ENCODE measurements around the gene DIRAS3. TPM values are rescaled to one million over a fixed set of nuclear protein-coding genes. Genes with fewer than 3 reads are reported as not detected.
"Not testable (repeated sequence)": the region's sequence is repeated elsewhere in the genome, so short reads cannot be mapped to it uniquely, and the experiment has no call there.

The DIRAS3 gene
- total RNA-seq, 4 donors from 2014 or later, result 1.1 to 1.6 (median 1.1) TPM; not detected in 1

DNA sequence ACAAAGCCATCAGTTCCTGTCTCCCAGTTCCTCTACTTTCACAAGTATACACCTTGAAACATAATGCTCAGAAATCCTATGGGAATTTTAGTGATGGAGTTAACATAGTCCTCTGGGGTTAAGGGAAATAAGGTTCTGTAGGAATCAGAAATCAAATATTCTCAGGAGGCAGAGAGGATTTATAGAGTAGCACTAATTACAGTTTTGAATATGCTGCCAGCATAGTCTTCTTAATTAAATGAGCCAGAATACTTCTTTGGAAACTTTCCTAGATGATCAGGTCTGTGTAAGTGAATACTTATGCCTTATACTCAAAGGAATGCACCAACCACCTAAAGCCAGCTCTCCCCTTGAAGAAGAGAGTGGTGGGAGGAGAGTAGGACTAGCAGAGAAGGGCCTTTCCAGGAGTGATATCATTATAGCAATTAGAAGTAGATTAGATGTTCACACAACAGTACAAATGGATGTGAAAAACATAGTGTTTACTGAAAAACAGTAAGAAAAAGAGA lies 31.4 kb upstream of the DIRAS3 start:
- Histone ChIP-seq H3K27ac (no peak overlapping the region), H3K9me3 (no peaks in the 10 kb centered on the region), H3K4me1 (no peaks in the 10 kb centered on the region), H3K27me3 (no peaks in the 10 kb centered on the region), H3K4me3 (no peak overlapping the region), H3K36me3 (no peaks in the 10 kb centered on the region)
- no peak for DNase-seq
- TF ChIP-seq, protein P1, sequence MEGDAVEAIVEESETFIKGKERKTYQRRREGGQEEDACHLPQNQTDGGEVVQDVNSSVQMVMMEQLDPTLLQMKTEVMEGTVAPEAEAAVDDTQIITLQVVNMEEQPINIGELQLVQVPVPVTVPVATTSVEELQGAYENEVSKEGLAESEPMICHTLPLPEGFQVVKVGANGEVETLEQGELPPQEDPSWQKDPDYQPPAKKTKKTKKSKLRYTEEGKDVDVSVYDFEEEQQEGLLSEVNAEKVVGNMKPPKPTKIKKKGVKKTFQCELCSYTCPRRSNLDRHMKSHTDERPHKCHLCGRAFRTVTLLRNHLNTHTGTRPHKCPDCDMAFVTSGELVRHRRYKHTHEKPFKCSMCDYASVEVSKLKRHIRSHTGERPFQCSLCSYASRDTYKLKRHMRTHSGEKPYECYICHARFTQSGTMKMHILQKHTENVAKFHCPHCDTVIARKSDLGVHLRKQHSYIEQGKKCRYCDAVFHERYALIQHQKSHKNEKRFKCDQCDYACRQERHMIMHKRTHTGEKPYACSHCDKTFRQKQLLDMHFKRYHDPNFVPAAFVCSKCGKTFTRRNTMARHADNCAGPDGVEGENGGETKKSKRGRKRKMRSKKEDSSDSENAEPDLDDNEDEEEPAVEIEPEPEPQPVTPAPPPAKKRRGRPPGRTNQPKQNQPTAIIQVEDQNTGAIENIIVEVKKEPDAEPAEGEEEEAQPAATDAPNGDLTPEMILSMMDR (IDR thresholded peaks at IDR 0.05), result no peak
- no peak for TF ChIP-seq POLR2A (IDR thresholded peaks at IDR 0.05)

DNA sequence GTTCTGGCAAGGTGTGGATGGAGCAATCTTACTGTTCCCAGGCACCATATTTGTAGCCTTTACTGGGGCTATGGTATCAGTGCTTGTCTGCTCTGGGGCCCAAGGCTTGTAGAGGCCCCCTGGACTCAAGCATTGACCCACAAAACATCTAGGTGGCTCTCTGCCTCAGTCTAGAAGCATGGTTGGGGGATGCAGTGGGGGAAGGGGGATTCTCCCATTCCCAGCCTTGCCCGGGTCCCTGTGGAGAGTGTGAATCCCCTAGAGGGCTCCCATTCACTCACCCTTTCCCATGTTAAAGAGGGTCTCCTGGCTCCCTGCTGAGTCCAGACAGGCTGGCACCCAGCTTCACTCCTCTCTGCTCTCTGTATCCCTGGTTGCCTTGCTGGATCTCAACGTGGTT lies 28.2 kb upstream of the DIRAS3 start:
- no peak for DNase-seq
- no peaks in the 10 kb centered on the region for H3K36me3 ChIP-seq
- TF ChIP-seq, protein P1 (IDR thresholded peaks at IDR 0.05), result no peak
- no peak for TF ChIP-seq POLR2A (IDR thresholded peaks at IDR 0.05)
- no peaks in the 10 kb centered on the region for H3K4me1 ChIP-seq
- H3K4me3 ChIP-seq, result no peak overlapping the region
- no peak overlapping the region for H3K27ac ChIP-seq
- no peaks in the 10 kb centered on the region for H3K9me3 ChIP-seq
- no peaks in the 10 kb centered on the region for H3K27me3 ChIP-seq

DNA sequence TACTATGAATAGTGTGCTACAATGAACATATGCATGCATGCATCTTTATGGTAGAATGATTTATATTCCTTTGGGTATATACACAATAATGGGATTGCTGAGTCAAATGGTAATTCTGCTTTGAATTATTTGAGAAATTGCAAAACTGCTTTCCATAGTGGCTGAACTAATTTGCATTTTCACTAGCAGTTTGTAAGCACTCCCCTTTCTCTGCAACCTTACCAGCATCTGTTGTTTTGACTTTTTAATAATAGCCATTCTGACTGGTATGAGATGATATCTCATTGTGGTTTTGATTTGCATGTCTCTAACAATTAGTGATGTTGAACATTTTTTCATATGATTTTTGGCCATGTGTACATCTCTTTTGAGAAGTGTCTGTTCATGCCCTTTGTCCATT lies 24.0 kb upstream of the DIRAS3 start:
- Histone ChIP-seq H3K9me3 (no peaks in the 10 kb centered on the region), H3K27me3 (no peaks in the 10 kb centered on the region), H3K36me3 (no peaks in the 10 kb centered on the region), H3K4me1 (no peaks in the 10 kb centered on the region), H3K27ac (no peak overlapping the region), H3K4me3 (no peak overlapping the region)
- no peak for DNase-seq
- TF ChIP-seq, protein P1 (IDR thresholded peaks at IDR 0.05), result no peak
- no peak for TF ChIP-seq POLR2A (IDR thresholded peaks at IDR 0.05)

DNA sequence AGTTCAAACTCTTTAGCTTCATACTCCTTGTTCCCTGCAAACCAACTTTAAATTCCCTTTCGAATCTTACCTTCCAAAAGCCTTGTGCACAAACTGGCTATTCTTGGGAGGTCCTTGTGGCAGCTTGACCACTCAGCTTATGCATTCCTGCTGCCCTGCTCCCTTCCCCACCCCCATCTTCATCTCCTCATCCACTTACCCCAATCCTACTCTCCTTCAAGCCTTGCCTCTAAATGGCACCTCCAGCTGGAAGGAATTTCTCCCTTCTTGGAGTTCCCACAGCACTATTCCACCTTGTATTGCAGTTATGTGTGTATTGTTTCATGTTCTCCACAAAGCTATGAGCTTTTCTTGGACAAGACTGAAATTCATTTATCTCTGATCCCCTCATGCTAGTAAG lies 15.3 kb upstream of the DIRAS3 start:
- TF ChIP-seq, protein P1 (IDR thresholded peaks at IDR 0.05), result no peak
- TF ChIP-seq POLR2A (IDR thresholded peaks at IDR 0.05), result no peak

DNA sequence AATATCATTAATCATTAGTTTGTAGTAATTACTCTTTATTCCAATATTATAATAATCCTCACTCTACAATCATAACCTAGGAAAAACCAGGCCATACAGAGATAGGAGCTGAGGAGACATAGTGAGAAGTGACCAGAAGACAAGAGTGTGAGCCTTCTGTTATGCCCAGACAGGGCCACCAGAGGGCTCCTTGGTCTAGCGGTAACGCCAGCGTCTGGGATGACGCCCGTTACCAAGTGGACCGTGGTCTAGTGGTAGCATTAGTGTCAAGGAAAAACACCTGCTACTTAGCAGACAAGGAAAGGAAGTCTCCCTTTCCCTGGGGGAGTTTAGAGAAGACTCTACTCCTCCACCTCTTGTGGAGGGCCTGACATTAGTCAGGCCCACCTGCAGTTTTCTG lies 7.6 kb upstream of the DIRAS3 start:
- not testable (repeated sequence) for H3K4me1 ChIP-seq, H3K4me3 ChIP-seq, H3K9me3 ChIP-seq, H3K27me3 ChIP-seq, H3K27ac ChIP-seq, H3K36me3 ChIP-seq, DNase-seq
- TF ChIP-seq, protein P1 (IDR thresholded peaks at IDR 0.05), result peak in 1 of 6 experiments; percentile 18

More for the DNA sequence above, 15.3 kb upstream of the DIRAS3 start:
- no peaks in the 10 kb centered on the region for H3K27me3 ChIP-seq
- no peaks in the 10 kb centered on the region for H3K9me3 ChIP-seq
- DNase-seq, result no peak
- H3K4me3 ChIP-seq, result no peak overlapping the region
- H3K36me3 ChIP-seq, result no peaks in the 10 kb centered on the region
- H3K4me1 ChIP-seq, result no peaks in the 10 kb centered on the region
- no peak overlapping the region for H3K27ac ChIP-seq

DNA sequence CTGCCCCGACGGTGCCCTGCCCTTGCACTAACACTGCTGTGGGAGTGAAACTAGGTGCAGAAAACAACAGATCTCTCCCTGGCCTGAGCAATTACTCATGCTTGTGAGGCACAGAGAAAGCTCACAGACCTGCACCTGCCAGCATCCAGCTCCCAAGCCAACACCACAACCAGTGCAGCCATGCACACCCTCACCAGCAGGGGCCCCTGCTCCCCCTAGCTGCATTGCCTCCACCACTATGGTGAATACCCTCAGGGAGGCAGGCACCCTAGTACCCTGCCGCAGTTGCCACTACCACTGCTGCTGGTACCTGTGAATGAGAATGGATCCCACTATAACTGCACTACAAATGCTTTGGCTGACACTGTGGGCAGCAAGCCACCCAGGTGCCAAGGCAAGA lies 7.1 kb upstream of the DIRAS3 start:
- Histone ChIP-seq H3K4me1 (no peaks in the 10 kb centered on the region), H3K27me3 (no peaks in the 10 kb centered on the region), H3K9me3 (no peaks in the 10 kb centered on the region), H3K27ac (no peak overlapping the region), H3K4me3 (no peak overlapping the region), H3K36me3 (no peaks in the 10 kb centered on the region)
- no peak for TF ChIP-seq POLR2A (IDR thresholded peaks at IDR 0.05)
- TF ChIP-seq, protein P1 (IDR thresholded peaks at IDR 0.05), result no peak
- DNase-seq, result no peak

All from Peyer's patch (tissue), 4 donors.